GM23248 (cell line): ENCODE results near the gene KDM2A.

Experiments
- EZH2 ChIP-seq: fragments of 200-600 bp; sonication (generic); IDR thresholded peaks from 2 replicates; pipeline ENCODE4 v1.6.1; 2018; ENCODE audit warnings: antibody characterized with exemption, mild to moderate bottlenecking; ENCODE audit not compliant: insufficient read depth, poor library complexity, severe bottlenecking
- EZH2phosphoT487 ChIP-seq: fragments of 200-600 bp; sonication (generic); IDR thresholded peaks from 2 replicates; pipeline ENCODE4 v1.6.1; 2018; ENCODE audit warnings: antibody characterized with exemption, moderate library complexity, mild to moderate bottlenecking, low read depth; ENCODE audit not compliant: insufficient read depth

DNA sequence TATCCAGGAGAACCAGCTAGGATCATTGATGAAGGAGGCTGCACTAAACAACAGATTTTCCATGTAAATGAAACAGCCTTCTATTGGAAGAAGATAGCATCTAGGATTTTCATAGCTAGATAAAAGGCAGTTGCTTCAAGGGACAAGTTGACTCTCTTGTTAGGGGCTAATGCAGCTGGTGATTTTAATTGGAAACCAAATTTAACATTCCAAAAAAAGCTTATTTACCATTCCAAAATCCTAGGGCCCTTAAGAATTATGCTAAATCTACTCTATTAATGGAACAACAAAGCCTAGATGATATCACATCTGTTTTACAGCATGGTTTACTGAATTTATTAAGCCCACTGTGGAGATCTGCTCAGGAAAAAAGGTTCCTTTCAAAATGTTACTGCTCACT, 80.7 kb downstream of the KDM2A start:
- TF ChIP-seq EZH2 (no peak), EZH2phosphoT487 (no peak)
